Left renal pelvis (tissue), 4 donors: ENCODE data around the gene TUFM. TPM values are rescaled to one million over a fixed set of nuclear protein-coding genes. Genes with fewer than 3 reads are reported as not detected.
"Not testable (repeated sequence)": the region's sequence is repeated elsewhere in the genome, so short reads cannot be mapped to it uniquely, and the experiment has no call there.

Experiments used
- DNase-seq, 4 donors: peaks; one replicate each; pipeline ENCODE4 v3.0.0-alpha.2; 2013; ENCODE audit warnings: low read depth in 4 of 4, low spot score in 3 of 4
- polyA plus RNA-seq, 4 donors: library from polyadenylated mRNA; unstranded; fragments of 120-200 nt; gene quantifications; one replicate each; pipeline ENCODE4 v1.2.1, GENCODE V29; 2013; ENCODE audit not compliant: insufficient read length in 4 of 4

TUFM gene
- polyA plus RNA-seq, 4 donors, result 113 to 227 (median 198) TPM

DNA sequence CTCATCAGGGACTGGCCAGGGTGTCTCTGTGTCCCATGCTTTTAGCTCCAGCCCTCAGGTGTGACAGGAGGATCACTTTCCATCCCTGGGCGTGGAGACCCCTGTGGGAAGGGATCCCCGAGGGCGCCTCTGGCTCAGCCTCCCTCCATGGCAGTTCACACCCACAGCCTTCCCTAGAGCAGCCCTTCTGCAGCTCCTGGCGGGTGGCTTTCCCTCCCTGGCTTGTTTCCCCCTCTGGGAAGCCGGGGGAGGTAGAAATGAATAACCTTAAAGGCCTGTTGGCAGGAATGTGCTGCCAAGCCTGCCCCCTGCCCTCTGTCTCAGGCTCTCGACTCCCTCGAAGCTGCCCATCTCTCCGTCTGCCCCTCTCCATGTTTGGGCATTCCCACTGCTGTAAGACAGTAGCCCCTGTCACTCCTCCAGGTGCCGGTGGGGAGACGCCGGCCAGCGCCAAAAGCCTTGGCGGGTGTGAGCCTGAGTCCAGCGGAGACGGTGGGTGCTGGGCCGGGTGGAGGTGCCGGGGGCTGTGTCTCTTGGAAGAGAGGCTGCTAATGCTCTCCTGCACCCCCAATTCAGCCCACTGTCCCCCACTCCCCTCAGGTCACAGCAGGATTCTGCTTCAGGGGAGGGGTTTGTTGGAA is 30.0 kb upstream of the TUFM start:
- no peak for DNase-seq

DNA sequence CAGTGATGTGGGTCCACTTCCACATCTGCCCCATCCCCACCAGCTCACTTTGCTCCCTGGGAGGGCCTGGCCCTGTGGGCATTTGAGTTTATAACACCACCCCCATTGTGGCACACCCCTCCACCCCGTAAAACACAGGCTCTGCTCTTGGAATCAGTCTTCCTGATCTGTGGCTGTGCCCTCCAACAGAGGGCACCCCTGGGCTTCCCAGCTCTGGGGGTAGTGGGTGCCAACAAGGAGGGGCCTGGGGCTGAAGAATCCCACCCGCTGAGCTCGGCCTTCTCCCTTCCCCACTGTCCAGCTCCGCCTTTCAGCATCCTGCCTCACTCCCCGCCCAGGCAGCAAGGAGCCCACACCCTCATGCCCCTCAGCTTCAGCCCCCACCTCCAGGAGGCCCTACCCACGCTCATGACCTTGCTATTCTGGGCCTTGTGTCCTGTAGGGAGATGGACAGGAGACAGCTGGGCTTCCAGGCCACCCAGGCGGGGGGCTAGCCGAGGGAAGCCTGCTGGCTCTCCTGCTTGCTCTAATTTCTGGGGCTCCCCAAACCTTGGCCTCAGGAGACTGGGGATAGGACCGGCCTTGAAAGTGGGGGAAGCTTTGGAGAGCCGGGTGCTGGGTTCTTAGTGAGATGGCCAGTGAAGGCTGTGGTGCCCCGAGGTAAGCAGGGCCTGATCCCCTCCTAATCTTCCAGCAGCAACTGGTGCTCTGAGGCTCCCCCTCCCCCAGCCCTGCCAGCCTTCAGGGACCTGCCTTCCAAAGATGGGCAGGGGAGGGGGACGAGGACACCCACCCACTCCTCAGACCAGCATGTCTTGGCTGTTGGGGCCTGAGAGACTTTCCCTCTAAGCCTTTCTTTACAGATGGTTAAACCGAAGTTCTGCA is 29.2 kb upstream of the TUFM start:
- DNase-seq, result no peak

DNA sequence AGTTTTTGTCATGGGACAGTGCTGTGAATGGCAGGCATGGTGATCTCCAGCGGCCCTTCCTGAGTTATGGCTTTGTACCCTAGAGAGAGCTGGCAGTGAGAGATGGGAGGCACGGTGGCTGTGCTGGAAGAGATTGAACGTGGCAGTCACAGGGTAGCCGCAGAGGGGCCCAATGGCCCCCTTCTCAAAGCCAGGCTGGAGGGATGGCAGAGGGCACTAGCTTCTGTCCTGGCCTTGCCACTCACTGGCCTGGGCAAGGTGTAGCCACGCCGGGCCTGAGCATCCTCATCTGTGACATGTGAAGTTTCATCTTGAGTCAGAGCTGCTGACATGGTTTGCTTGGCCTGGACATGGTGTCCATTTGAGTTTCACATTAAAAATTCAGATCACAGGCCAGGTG is 28.3 kb upstream of the TUFM start:
- no peak for DNase-seq

DNA sequence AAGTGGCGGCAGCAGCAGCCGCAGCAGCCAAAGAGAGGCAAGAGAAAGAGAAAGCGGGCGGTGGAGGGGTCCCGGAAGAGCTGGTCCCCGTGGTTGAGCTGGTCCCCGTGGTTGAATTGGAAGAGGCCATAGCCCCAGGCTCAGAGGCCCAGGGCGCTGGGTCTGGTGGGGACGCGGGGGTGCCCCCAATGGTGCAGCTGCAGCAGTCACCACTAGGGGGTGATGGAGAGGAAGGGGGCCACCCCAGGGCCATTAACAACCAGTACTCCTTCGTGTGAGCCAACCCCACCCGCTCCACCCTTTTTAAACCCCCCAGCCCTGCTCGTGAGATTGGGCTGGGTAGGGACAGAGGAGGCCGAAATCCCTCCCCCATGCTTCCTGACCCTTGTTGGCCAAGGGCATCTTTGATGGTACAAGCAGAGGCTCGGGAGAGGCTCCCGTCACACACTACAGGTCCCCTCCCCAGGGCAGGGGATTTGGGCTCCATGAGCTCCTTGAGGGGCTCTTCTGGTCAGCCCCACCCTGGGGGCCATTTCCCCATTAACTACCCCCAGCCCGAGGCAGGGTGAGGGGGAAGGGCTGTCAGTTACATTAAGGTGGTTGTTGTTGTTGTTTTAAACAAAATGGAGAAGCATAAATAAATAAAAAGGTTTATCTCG is 27.5 kb upstream of the TUFM start:
- no peak for DNase-seq

DNA sequence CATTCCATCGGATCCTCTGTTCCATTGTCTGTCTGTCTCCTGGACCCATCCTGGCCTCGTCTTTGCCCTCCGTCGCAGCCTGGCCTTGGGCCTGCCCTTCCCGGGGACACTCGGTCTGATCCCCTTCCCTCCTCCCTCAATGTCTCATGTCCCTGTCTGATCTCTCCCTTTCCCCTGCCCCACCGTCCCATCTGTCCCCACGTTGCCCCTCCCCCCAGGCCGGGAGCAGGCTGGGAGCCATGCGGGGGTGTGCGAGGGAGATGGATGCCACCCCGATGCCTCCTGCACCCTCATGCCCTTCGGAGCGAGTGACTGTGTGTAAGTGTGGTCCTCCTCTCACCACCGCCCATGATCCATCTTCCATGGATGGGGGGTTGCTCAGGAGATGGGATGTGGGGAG is 26.8 kb upstream of the TUFM start:
- DNase-seq, result no peak

DNA sequence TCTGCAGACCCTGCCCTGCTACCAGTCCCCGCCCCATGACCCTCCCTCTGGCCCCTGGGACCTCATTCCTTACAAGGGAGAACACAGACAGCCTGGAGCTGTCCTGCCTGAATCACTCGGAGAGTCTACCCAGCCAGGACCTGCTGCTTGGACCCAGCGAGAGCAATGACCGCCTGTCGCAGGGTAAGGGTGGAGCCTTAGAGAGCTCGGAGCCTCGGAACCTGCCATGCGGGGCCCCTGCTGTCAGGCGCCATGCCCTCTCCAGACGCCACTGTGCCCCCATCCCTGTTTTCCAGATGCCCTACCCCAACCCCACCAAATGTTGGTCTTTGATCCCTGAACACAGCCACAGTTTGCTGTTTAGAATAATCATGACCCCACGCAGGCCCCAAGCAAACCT is 23.1 kb upstream of the TUFM start:
- DNase-seq, result no peak

DNA sequence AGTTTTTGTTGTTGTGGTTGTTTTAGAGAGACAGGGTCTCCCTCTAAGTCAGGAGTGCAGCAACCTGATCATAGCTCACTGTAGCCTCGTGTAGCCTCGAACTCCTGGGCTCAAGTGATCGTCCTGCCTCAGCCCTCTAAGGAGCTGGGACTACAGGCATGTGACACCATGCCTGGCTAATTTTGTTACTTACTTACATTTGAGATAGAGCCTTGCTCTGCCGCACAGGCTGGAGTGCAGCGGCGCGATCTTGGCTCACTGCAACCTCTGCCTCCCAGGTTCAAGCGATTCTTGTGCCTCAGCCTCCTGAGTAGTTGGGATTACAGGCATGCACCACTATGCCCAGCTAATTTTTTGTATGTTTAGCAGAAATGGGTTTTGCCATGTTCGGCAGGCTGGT is 21.5 kb upstream of the TUFM start:
- DNase-seq, result not testable (repeated sequence)

DNA sequence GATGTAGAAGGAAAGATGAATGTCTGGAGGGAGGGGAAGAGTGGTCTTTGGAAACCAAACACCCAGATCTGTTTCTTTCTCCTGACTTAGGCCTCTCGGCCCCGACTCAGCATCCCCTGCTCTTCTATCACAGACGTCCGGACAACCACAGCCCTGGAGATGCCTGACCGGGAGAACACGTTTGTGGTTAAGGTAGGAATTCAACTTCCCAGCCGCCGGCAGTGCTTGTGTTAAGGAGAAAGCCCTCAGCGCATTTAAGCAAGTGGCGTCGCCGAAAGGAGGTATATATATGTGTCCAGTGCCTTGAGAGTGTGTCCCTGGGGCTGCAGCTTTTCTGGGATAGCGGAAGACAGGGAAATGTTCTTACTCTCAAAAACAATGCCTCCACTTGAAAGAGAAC is 21.1 kb upstream of the TUFM start:
- no peak for DNase-seq

DNA sequence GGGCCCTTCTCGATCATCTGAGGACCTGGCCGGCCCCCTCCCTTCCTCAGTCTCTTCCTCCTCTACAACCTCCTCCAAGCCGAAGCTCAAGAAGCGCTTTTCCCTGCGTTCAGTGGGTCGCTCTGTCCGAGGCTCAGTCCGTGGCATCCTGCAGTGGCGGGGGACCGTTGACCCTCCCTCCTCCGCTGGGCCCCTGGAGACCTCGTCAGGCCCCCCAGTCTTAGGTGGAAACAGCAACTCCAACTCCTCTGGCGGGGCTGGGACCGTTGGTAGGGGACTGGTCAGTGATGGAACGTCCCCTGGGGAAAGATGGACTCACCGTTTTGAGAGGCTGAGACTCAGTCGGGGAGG is 20.3 kb upstream of the TUFM start:
- DNase-seq, result no peak

DNA sequence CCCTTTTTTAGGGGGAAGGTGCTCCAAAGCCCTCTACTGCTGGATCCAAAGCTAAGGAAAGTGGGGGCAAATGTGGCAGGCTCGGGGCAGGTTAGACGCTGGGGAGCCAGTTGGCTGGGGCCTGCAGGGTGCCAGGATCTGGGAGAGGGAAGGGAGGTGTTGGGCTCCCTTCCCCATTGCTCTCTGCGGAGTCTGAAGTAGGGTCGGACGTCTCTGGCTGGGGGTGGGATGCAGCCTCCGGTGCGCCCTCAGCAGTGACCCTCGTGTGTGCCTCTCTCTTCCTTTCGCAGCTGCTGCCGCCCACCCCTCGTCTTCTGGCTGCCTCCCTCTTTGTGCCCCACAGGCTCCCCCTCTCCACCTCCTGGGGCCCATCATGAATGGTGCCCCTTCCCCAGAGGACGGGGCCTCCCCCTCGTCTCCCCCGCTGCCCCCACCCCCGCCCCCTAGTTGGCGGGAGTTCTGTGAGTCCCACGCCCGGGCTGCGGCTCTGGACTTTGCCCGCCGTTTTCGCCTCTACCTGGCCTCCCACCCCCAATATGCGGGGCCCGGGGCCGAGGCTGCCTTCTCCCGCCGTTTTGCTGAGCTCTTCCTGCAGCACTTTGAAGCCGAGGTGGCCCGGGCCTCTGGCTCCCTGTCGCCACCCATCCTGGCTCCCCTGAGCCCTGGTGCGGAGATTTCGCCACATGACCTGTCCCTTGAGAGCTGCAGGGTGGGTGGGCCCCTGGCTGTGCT is 19.7 kb upstream of the TUFM start:
- no peak for DNase-seq

DNA sequence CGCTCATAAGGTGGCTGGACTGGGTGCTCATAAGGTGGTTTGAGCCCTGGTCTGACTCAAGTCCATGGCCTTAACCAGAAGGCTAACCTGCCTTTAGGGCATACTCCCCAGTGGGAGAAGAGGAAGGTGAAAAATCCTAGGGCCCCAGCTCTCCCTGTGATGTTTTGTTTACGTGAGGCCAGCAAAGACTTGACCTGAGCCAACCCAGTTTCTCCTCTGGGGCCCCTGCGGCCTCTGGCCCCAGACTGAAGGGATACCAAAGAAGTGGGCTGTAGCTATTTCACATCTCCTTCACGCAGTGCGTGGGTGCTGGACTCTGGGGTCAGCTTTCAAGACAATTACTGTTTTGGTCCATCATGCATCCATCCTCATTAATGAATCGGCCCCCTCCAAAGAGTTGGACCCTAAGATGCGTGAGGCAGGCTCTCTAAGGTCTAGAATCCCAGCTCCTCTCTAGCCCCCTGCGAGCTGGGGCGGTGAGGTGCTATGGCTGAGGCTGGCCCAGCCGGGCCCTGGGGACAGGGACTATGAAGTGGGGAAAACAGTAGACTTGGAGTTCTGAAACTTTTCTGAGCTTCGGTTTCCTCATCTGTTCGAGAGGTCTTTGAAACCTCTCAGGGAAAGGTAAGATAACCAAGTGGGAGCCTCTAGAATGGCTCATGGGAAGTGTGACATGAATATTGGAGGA is 19.0 kb upstream of the TUFM start:
- DNase-seq, result no peak

DNA sequence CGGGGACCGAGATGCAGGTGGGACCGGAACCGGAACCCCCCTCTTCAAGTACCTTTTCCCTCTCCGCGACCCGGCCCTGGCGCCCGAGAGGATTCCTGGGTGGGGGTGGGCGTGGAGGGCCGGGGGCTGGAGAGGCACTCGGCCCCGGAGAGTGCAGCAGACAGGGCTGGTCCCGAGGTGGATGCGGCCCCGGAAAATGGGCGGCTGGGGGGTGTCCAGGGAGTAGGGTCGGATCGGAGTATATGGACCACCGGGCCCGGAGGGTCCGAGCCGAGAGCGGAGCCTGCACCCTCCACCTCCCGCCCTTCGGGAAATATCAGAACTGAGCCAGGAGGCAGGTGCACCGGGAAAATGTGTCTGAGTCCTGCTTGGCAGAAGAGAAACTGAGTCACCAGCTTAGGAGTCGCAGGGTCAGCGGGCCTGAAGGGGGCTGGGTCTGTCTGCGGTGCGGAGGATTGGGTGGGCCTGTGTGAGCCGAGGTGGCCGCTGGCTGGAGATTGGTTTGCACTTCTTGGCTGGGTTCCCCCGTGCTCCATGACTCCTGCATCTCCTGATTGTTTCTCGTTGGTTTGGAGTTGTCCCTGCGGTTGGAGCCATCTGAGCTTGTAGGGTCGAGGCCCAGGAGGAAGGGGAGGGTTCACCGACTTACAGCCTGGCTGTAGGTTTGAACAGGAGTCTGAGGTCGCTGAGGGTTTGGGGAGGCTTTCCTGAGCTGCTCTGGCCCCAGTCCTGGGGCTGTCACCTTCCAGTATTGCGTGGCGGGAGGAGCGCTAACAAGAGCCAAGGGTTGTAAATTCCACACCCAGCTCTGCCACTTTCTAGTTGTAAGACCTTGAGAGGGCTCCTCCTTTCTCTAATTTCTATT is 18.0 kb upstream of the TUFM start:
- DNase-seq, result no peak

DNA sequence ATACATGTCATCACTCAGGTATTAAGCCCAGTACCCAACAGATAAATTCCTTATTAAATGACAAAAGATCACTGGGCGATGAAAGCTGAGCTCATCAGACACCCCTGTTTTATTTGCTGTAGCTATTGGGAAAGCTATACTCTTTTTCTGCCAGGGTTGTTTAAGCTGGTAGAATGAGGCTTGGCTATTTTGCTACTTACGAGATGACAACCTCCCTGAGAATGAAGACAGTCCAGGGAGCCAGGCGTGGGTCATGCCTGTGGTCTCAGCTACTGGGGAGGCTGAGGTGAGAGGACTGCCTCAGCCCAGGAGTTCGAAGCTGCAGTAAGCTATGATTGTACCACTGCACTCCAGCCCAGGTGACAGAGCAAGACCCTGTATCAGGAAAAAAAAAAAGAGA is 13.2 kb upstream of the TUFM start:
- DNase-seq, result no peak

DNA sequence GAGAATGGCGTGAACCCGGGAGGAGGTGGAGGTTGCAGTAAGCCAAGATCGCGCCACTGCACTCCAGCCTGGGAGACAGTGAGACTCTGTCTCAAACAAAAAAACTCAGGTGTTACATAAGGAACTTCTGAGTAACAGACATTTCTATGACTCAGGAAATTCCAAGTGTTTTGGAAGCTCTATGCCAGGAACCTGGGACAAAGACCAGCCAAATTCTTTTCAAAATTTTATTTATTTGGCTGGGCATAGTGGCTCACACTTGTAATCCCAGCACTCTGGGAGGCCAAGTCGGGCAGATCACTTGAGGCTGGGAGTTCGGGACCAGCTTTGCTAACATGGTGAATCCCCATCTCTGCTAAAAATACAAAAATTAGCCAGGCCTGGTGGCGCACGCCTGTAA is 12.3 kb upstream of the TUFM start:
- no peak for DNase-seq

DNA sequence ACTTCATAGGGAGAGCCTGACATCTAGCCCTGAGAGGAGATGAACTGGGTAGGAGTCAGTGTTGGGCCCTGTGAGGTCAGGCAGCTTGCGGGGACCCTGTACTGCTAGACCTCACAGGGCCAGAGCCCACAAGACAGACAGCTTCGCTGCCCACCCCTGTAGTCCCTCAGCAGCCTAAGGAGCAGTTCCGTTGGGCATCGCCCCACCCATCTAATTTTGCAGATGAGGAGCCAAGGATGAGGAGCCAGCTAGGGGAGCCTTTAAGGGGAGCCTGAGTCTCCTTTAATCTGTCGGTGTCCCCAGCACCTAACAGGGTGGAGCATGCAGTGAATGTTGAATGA is 755 bp upstream of the TUFM start:
- no peak for DNase-seq

DNA sequence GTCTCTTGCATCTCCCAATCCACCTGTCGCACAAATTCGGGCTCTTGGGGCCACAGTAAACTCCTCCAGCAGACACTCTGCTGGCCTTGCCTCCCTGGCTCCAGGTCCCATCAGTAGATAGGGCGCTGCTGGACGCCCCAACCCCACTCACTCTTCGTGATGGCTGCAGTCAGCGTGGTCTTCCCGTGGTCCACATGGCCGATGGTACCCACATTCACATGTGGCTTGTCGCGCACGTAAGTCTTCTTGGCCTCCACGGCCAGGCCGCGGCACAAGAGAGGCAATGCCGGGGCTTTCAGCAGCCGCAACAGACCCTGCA is 428 bp downstream of the TUFM start:
- no peak for DNase-seq

DNA sequence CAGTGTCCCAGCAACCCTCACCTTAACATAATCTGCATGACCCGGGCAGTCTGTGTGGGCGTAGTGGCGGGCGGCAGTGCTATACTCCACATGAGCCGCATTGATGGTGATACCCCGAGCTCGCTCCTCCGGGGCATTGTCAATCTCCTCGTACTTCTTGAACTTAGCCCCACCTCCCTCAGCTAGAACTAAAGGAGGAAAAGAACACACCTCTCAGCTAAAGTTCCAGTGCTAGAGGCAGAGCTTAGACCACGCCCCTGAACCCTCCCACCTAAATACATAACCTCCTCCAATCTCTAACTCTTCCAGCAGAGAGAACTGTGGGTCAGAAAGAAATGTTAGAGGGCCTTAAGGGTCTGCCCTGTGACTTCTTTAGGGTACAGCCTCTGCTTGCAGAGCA is 855 bp downstream of the TUFM start:
- no peak for DNase-seq

DNA sequence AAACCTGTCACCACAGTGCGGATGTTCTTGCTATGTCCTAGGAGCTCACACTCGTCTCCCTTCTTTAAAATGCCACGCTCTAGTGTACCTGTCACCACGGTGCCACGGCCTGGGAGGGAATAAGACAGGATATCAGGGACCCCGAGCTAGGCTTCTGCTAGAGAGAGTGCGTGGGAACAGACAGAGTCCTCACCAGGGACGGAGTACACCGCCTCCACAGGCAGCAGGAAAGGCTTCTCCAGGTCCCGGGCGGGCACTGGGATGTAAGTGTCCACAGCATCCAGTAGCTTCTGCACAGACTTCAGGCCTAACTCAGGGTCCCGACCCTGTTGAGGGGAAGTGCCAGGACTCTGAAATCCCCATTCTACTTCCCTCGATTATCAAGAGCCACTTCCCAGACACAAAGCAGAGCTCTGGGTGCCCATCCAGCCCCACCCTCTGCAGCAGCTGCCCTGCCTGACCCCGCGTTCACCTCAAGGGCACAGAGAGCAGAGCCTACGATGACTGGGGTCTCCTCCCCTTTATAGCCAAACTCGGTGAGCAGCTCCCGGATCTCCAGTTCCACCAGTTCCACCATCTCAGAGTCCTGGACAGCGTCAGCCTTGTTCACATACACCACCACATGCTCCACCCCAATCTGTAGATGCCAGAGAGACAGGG is 1.8 kb downstream of the TUFM start:
- no peak for DNase-seq

DNA sequence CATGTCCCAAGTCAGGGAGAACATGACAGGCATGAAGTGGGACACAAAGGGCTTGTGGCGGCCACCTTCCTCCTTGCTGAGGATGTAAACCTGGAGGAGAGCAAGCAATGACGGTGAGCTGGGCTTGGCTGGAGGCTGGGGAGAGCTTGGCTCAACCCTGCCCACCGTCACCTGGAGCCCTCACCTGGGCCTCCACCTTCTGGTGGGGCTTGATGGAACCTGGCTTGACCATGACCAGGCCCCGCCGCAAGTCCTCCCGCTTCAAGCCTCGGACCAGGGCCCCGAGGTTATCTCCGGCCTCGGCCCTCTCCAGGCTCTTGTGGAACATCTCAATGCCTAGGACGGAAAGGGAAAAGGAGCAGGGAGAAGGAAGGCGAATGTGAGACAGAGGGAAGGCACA is 2.4 kb downstream of the TUFM start:
- no peak for DNase-seq

DNA sequence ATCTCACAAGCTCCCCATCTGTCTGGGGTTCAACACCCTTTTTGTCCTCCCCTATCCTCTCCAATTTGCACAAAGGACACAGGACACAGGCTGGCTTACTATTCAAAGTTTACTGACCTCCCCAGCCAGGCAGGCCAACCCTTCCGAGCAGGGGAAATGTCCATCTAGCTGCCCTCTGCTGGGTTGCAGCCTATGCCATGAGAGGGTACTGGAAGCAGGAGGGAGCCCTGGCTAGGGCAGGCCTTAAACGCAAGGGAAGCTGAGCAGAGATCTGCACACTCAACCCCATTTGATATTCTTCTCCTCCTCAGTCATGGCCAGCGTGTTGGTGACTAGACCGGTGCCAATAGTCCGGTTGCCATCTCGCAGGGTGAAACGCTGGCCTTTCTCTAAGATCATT is 3.5 kb downstream of the TUFM start:
- no peak for DNase-seq
